Body of pancreas (tissue), 4 donors: ENCODE results near the gene PTPRT. TPM values are rescaled to one million over a fixed set of nuclear protein-coding genes. Genes with fewer than 3 reads are reported as not detected.

Experiments used
- ATAC-seq: fragments of 150-250 bp; one replicate; pipeline ENCODE4 v1.9.1; 2016
- DNase-seq, 4 donors: peaks; one replicate each; pipeline ENCODE4 v3.0.0-alpha.2; 2019
- H3K27ac ChIP-seq, 4 donors: fragments of 200-600 bp; sonication (generic); 1 replicate in 3 of 4; 2 replicates in 1 of 4; pipeline versions ENCODE4 v1.5.1 to v1.6.1; 2016 to 2019; ENCODE audit warnings: mild to moderate bottlenecking in 1 of 4, mixed read lengths in 1 of 4, moderate library complexity in 1 of 4
- H3K27me3 ChIP-seq, 2 donors: fragments of 200-600 bp; sonication (generic); one replicate each; pipeline ENCODE4 v1.6.0; 2016; ENCODE audit warnings: mild to moderate bottlenecking in 1 of 2
- H3K36me3 ChIP-seq, 2 donors: fragments of 200-600 bp; sonication (generic); replicated peaks in 1 of 2; 2 replicates each; pipeline ENCODE4 v1.5.1; 2016; ENCODE audit warnings: low read depth in 2 of 2; ENCODE audit not compliant: insufficient read depth in 1 of 2
- H3K4me1 ChIP-seq: fragments of 200-600 bp; sonication (generic); one replicate; pipeline ENCODE4 v1.6.0; 2016
- H3K4me3 ChIP-seq, 2 donors: fragments of 200-600 bp; sonication (generic); 1 replicate in 1 of 2; 2 replicates in 1 of 2; pipeline ENCODE4 v1.5.1; 2016 to 2019
- H3K9me3 ChIP-seq, 3 donors: fragments of 200-600 bp; sonication (generic); 1 replicate in 2 of 3; 2 replicates in 1 of 3; pipeline ENCODE4 v1.5.1; 2016
- POLR2A ChIP-seq, 3 donors: fragments of 450-650 bp; IDR thresholded peaks; one replicate each; pipeline ENCODE4 v1.6.1; 2016; ENCODE audit warnings: antibody characterized with exemption in 3 of 3, mild to moderate bottlenecking in 2 of 3
- WGBS, 2 donors: methylation state at CpG; one replicate each; pipeline ENCODE4 v1.1.5; 2017; 5-methylcytosine and 5-hydroxymethylcytosine counted together
- intact Hi-C: fragments of 100-400 bp; cut with DNase I; formaldehyde crosslinking; loops from one replicate; pipeline ENCODE4 v1.15.1; 2023
- total RNA-seq, 2 donors: library from RNA; depleted of rRNA; stranded (reverse); fragments of >200 nt; gene quantifications; one replicate each; pipeline ENCODE4 v1.1.0, GENCODE V29; 2016
- TF ChIP-seq, protein P1 (sequence below), 7 experiments: fragments of 450-650 bp in 4 of 7; fragments of 200-600 bp in 3 of 7; sonication (generic) in 3 of 7; IDR thresholded peaks; one replicate each; pipeline ENCODE4 v1.5.1; 2016 to 2019; ENCODE audit warnings: antibody characterized with exemption in 7 of 7

Gene PTPRT
- total RNA-seq, 2 donors from 2014 or later, result 0.33 to 1.0 TPM

- DNase-seq (no peak), ATAC-seq (no peak)
- no peak overlapping the region for H3K27ac ChIP-seq
- no peaks in the 10 kb centered on the region for H3K9me3 ChIP-seq
- intact Hi-C loops, result no loop called here
- H3K27me3 ChIP-seq, result no peaks in the 10 kb centered on the region
- H3K4me3 ChIP-seq, result no peak overlapping the region
- 79 to 89% methylated on average over 2 of the region's 2 CpGs for WGBS, 2 donors
- H3K4me1 ChIP-seq, result no peaks in the 10 kb centered on the region
- TF ChIP-seq, protein P1, sequence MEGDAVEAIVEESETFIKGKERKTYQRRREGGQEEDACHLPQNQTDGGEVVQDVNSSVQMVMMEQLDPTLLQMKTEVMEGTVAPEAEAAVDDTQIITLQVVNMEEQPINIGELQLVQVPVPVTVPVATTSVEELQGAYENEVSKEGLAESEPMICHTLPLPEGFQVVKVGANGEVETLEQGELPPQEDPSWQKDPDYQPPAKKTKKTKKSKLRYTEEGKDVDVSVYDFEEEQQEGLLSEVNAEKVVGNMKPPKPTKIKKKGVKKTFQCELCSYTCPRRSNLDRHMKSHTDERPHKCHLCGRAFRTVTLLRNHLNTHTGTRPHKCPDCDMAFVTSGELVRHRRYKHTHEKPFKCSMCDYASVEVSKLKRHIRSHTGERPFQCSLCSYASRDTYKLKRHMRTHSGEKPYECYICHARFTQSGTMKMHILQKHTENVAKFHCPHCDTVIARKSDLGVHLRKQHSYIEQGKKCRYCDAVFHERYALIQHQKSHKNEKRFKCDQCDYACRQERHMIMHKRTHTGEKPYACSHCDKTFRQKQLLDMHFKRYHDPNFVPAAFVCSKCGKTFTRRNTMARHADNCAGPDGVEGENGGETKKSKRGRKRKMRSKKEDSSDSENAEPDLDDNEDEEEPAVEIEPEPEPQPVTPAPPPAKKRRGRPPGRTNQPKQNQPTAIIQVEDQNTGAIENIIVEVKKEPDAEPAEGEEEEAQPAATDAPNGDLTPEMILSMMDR (IDR thresholded peaks at IDR 0.05), result no peak
- TF ChIP-seq POLR2A (IDR thresholded peaks at IDR 0.05), result no peak
- H3K36me3 ChIP-seq, result no peaks in the 10 kb centered on the region
Observed at GRCh38 chr20:43151256-43151655, 38.5 kb downstream of the PTPRT start.

DNA sequence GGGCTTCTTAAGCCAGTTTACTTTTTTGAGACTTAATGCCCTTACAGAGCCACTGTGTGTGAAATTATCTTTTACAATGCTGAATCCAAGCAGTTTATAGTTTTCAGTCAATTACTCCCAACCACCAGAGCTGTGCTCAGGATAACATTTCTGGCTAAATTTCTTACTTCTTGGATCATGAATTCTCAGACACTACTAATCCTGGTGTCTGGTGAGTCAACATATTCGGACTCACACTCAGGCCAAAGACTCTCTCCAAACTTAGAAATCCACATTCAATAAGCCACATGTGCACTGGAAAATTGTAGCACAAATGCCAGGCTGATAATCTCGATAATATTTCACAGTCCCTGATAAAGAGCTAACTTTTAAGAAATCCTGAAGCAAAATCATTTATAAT is 49.0 kb downstream of the PTPRT start:
- Histone ChIP-seq H3K9me3 (no peaks in the 10 kb centered on the region), H3K27me3 (no peaks in the 10 kb centered on the region), H3K36me3 (no peaks in the 10 kb centered on the region), H3K4me1 (no peaks in the 10 kb centered on the region), H3K27ac (no peak overlapping the region), H3K4me3 (no peak overlapping the region)
- DNase-seq (no peak), ATAC-seq (no peak)
- WGBS, 2 donors, result 57 to 71% methylated on average over 2 of the region's 2 CpGs
- no peak for TF ChIP-seq POLR2A (IDR thresholded peaks at IDR 0.05)
- TF ChIP-seq, protein P1 (IDR thresholded peaks at IDR 0.05), result no peak
- intact Hi-C loops, result no loop called here

DNA sequence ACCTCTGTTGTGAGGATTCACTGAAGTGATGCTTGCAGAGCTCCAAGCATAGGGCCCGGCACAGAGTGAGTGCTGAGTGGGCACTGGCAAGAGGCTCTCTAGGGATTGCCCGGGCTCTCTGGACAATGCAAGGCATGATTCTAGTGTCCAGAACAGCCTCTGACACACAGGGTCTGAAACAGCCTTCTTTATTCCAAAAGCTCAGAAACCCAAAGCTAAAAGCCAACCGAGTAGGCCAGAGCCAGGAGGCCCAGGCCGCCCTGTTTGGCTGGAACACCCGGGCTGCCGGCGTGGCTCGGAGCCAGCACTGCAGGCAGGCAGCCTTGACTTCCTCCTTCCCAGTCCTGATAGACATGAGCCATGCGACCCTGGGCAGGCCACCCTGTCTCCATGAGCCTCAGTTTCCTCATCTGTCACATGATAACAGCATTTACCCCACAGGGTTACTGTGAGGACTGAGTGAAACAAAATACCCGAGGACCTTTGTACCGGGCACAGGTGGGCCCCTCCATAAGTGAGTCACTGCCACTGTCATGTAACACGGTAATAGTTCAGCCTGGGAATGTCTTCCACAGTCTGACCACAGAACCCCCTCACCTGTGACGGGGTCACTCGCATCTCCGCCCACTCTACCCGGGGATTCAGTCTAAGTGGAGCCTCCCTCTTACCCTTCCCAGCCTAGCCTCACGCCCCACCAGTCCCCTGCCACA is 51.5 kb downstream of the PTPRT start:
- TF ChIP-seq POLR2A (IDR thresholded peaks at IDR 0.05), result no peak
- TF ChIP-seq, protein P1 (IDR thresholded peaks at IDR 0.05), result no peak
- Histone ChIP-seq H3K36me3 (no peaks in the 10 kb centered on the region), H3K27ac (no peak overlapping the region), H3K4me3 (no peak overlapping the region), H3K4me1 (no peaks in the 10 kb centered on the region), H3K27me3 (no peaks in the 10 kb centered on the region), H3K9me3 (no peaks in the 10 kb centered on the region)
- WGBS, 2 donors, result 73% methylated on average over 13 to 17 of the region's 17 CpGs
- intact Hi-C loops, result no loop called here
- DNase-seq (peak in 2 of 4 donors; percentile 14 to 30), ATAC-seq (no peak)

DNA sequence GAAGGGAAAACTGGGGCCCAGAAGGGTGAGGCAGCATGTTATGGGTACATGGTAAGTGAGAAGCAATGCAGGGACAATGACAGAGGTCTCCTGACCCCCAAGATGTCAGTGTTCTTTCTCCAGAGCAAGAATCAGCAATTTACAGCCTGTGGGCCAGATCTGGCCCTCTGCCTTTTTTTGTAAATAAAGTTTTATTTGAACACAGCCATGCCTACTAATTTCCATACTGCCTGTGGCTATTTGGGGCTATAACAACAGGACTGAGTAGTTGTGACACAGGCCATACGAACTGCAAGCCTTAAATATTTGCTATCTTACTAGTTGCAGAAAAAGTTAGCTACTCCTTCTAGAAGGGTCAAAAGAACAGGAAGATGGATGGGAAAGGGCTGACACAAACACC is 52.5 kb downstream of the PTPRT start:
- H3K27ac ChIP-seq, result no peak overlapping the region
- TF ChIP-seq, protein P1 (IDR thresholded peaks at IDR 0.05), result no peak
- no peak for TF ChIP-seq POLR2A (IDR thresholded peaks at IDR 0.05)
- no peaks in the 10 kb centered on the region for H3K4me1 ChIP-seq
- ATAC-seq (no peak), DNase-seq (no peak)
- no peaks in the 10 kb centered on the region for H3K36me3 ChIP-seq
- no peak overlapping the region for H3K4me3 ChIP-seq
- no peaks in the 10 kb centered on the region for H3K27me3 ChIP-seq
- 85 to 100% methylated on average over 1 of the region's 1 CpG for WGBS, 2 donors
- intact Hi-C loops, result no loop called here
- no peaks in the 10 kb centered on the region for H3K9me3 ChIP-seq

DNA sequence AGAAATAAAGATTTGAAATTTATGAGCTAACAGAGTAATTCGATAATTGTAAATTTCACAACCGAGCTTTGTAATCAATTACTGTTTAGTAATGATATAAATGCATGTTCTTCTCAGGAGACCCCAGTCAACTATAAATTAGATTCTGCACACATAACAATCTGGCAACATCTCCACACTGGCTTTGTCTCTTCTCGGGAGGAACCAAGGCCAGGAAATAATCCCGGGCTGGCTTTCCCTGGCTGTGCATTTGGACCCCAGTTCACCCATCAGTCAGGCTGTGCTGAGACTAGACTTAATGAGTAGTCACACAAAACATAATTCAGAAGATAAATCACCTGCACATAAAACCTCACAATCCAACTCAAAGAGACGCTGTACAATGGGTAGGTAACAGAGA is 65.5 kb downstream of the PTPRT start:
- H3K27me3 ChIP-seq, result no peaks in the 10 kb centered on the region
- H3K4me3 ChIP-seq, result no peak overlapping the region
- TF ChIP-seq, protein P1 (IDR thresholded peaks at IDR 0.05), result no peak
- no peak for TF ChIP-seq POLR2A (IDR thresholded peaks at IDR 0.05)
- no peak for ATAC-seq
- intact Hi-C loops, result no loop called here
- H3K36me3 ChIP-seq, result no peaks in the 10 kb centered on the region
- no peaks in the 10 kb centered on the region for H3K4me1 ChIP-seq
- no peak for DNase-seq
- H3K27ac ChIP-seq, result no peak overlapping the region
- H3K9me3 ChIP-seq, result no peaks in the 10 kb centered on the region
- WGBS, 2 donors, result 82 to 86% methylated on average over 5 of the region's 5 CpGs
